ENCODE measurements around the gene FAM240B.

DNA sequence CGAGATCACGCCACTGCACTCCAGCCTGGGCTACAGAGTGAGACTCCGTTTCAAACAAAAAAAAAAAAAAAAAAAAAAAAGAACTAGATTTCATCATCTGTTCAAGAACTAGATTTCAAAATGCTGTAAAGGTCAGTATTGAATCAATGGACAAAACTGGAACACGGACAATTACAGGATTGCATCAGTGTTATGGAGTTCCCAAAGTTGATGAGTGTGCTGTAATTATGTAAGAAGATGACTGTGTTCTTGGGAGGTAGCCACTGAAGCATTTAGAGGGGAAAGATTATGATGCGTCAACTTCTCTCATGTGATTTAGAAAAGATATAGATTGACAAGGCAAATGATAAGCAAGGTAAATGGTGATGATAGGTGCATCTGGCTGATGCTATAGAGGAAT is 6.5 kb downstream of the FAM240B start:
- TF ChIP-seq, protein P1, sequence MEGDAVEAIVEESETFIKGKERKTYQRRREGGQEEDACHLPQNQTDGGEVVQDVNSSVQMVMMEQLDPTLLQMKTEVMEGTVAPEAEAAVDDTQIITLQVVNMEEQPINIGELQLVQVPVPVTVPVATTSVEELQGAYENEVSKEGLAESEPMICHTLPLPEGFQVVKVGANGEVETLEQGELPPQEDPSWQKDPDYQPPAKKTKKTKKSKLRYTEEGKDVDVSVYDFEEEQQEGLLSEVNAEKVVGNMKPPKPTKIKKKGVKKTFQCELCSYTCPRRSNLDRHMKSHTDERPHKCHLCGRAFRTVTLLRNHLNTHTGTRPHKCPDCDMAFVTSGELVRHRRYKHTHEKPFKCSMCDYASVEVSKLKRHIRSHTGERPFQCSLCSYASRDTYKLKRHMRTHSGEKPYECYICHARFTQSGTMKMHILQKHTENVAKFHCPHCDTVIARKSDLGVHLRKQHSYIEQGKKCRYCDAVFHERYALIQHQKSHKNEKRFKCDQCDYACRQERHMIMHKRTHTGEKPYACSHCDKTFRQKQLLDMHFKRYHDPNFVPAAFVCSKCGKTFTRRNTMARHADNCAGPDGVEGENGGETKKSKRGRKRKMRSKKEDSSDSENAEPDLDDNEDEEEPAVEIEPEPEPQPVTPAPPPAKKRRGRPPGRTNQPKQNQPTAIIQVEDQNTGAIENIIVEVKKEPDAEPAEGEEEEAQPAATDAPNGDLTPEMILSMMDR (IDR thresholded peaks at IDR 0.05; ENCODE audit: insufficient read depth, low read length, poor library complexity, severe bottlenecking), result no peak
- TF ChIP-seq EZH2phosphoT487 (conservative IDR thresholded peaks at IDR 0.05; ENCODE audit: low read length), result no peak
